GM23248 (cell line): ENCODE data around the gene HELQ. TPM values are rescaled to one million over a fixed set of nuclear protein-coding genes. Genes with fewer than 3 reads are reported as not detected.
A peak's percentile ranks its signal among the peaks of the same experiment; 100 is the strongest.

ENCODE experiments used
- DNase-seq: peaks from one replicate; pipeline ENCODE4 v3.0.0-alpha.2; 2015
- H2AFZ ChIP-seq: fragments of 200-600 bp; sonication (generic); 2 replicates; pipeline ENCODE4 v1.6.1; 2016; ENCODE audit warnings: antibody characterized with exemption
- H3F3A ChIP-seq: fragments of 200-600 bp; sonication (generic); 2 replicates; pipeline ENCODE4 v1.6.1; 2016; ENCODE audit warnings: mild to moderate bottlenecking, antibody characterized with exemption, mixed run types; ENCODE audit not compliant: insufficient read depth
- H3K27ac ChIP-seq: fragments of 200-600 bp; sonication (generic); 2 replicates; pipeline ENCODE4 v1.5.1; 2016; ENCODE audit warnings: mild to moderate bottlenecking
- H3K27me3 ChIP-seq: fragments of 200-600 bp; sonication (generic); replicated peaks from 2 replicates; pipeline ENCODE4 v1.6.1; 2016; ENCODE audit warnings: mild to moderate bottlenecking; ENCODE audit not compliant: insufficient read depth
- H3K36me3 ChIP-seq: fragments of 200-600 bp; sonication (generic); 2 replicates; pipeline ENCODE4 v1.6.1; 2016; ENCODE audit warnings: low read depth, mild to moderate bottlenecking
- H3K4me1 ChIP-seq: fragments of 200-600 bp; sonication (generic); 2 replicates; pipeline ENCODE4 v1.6.1; 2016; ENCODE audit warnings: mild to moderate bottlenecking; ENCODE audit not compliant: insufficient read depth
- H3K4me2 ChIP-seq: fragments of 200-600 bp; sonication (generic); one replicate; pipeline ENCODE4 v1.6.1; 2016; ENCODE audit warnings: mild to moderate bottlenecking; ENCODE audit not compliant: unreplicated experiment
- H3K4me3 ChIP-seq: fragments of 200-600 bp; sonication (generic); 2 replicates; pipeline ENCODE4 v1.5.1; 2016; ENCODE audit warnings: mild to moderate bottlenecking
- H3K79me2 ChIP-seq: fragments of 200-600 bp; sonication (generic); 2 replicates; pipeline ENCODE4 v1.6.1; 2016; ENCODE audit warnings: mild to moderate bottlenecking; ENCODE audit not compliant: insufficient read depth
- H3K9ac ChIP-seq: fragments of 200-600 bp; sonication (generic); 2 replicates; pipeline ENCODE4 v1.6.1; 2016; ENCODE audit warnings: mild to moderate bottlenecking
- H3K9me2 ChIP-seq: fragments of 200-600 bp; sonication (generic); 2 replicates; pipeline ENCODE4 v1.6.1; 2016; ENCODE audit warnings: mixed run types, mild to moderate bottlenecking, moderate library complexity; ENCODE audit not compliant: insufficient read depth
- H3K9me3 ChIP-seq: fragments of 200-600 bp; sonication (generic); one replicate; pipeline ENCODE4 v1.6.1; 2017; ENCODE audit warnings: low read depth
- H4K20me1 ChIP-seq: fragments of 200-600 bp; sonication (generic); 2 replicates; pipeline ENCODE4 v1.6.0; 2016; ENCODE audit not compliant: insufficient read depth
- EZH2 ChIP-seq: fragments of 200-600 bp; sonication (generic); IDR thresholded peaks from 2 replicates; pipeline ENCODE4 v1.6.1; 2018; ENCODE audit warnings: antibody characterized with exemption, mild to moderate bottlenecking; ENCODE audit not compliant: insufficient read depth, poor library complexity, severe bottlenecking
- EZH2phosphoT487 ChIP-seq: fragments of 200-600 bp; sonication (generic); IDR thresholded peaks from 2 replicates; pipeline ENCODE4 v1.6.1; 2018; ENCODE audit warnings: antibody characterized with exemption, moderate library complexity, mild to moderate bottlenecking, low read depth; ENCODE audit not compliant: insufficient read depth
- WGBS, 2 experiments: methylation state at CpG; one replicate each; pipeline ENCODE4 v1.1.6; 2015 to 2017; ENCODE audit warnings: low lambda C conversion rate in 2 of 2, low coverage in 1 of 2; ENCODE audit errors: missing lambda C conversion rate in 2 of 2; 5-methylcytosine and 5-hydroxymethylcytosine counted together
- in situ Hi-C: fragments of 300-500 bp; cut with MboI; formaldehyde crosslinking; loops from 2 replicates; pipeline ENCODE4 v1.15.0; 2020
- polyA plus RNA-seq: library from polyadenylated mRNA; unstranded; fragments of >200 nt; fragmentation: Nextera tagmentation; extraction: Ambion mirVana; gene quantifications from 2 replicates; pipeline ENCODE4 v1.2.1, GENCODE V29; 2016
- small RNA-seq: library from RNA; depleted of rRNA; stranded (forward); fragments of <200 nt; gene quantifications from one replicate; pipeline ENCODE3, GENCODE V24; 2014; ENCODE audit warnings: low read depth, low replicate concordance
- total RNA-seq: library from RNA; depleted of rRNA; stranded (reverse); fragments of >200 nt; shearing (Covaris generic); gene quantifications from 2 replicates; pipeline ENCODE4 v1.2.3, GENCODE V29; 2014; rRNA removed

HELQ gene
- total and polyA plus RNA-seq, 2 experiments from 2014 or later = 6.6 to 10.0 TPM

- no peaks in the 10 kb centered on the region for H4K20me1 ChIP-seq
- no peak overlapping the region for H2AFZ ChIP-seq
- in situ Hi-C loops = loop anchor here (25.0 kb wide), 1 partner anchor 275 kb away; no protein-coding TSS in a partner anchor
- TF ChIP-seq EZH2phosphoT487 (no peak), EZH2 (no peak)
- 58 to 60% methylated on average over 9 of the region's 9 CpGs for WGBS, 2 experiments
- no peak overlapping the region for H3K4me2 ChIP-seq
- DNase-seq = peak; percentile 65
- no peaks in the 10 kb centered on the region for H3K9me3 ChIP-seq
- no peaks in the 10 kb centered on the region for H3K36me3 ChIP-seq
- no peak overlapping the region for H3K4me3 ChIP-seq
- H3K79me2 ChIP-seq = no peaks in the 10 kb centered on the region
- H3K4me1 ChIP-seq = peaks cover 13% of the 10 kb centered on the region
- H3K9me2 ChIP-seq = no peaks in the 10 kb centered on the region
- no peaks in the 10 kb centered on the region for H3K27me3 ChIP-seq
- no peak overlapping the region for H3K27ac ChIP-seq
- H3K9ac ChIP-seq = no peak overlapping the region
- peaks cover 8% of the 10 kb centered on the region for H3F3A ChIP-seq
These were observed 92.9 kb downstream of the HELQ start for GRCh38 chr4:83362492-83363329.

GRCh38 chr4:83361416-83362103, 94.1 kb downstream of the HELQ start:
- no peak for TF ChIP-seq EZH2
- no peak for TF ChIP-seq EZH2phosphoT487
- no peaks in the 10 kb centered on the region for H3K27me3 ChIP-seq
- no peaks in the 10 kb centered on the region for H3K9me2 ChIP-seq
- H4K20me1 ChIP-seq = no peaks in the 10 kb centered on the region
- H3K4me1 ChIP-seq = peaks cover 23% of the 10 kb centered on the region
- in situ Hi-C loops = loop anchor here (25.0 kb wide), 1 partner anchor 276 kb away; no protein-coding TSS in a partner anchor
- H3K79me2 ChIP-seq = no peaks in the 10 kb centered on the region
- H3K36me3 ChIP-seq = no peaks in the 10 kb centered on the region
- no peaks in the 10 kb centered on the region for H3K9me3 ChIP-seq
- WGBS, 2 experiments = 89% methylated on average over 7 of the region's 7 CpGs
- H3K4me3 ChIP-seq = no peak overlapping the region
- DNase-seq = no peak
- H3K9ac ChIP-seq = no peak overlapping the region
- H2AFZ ChIP-seq = no peak overlapping the region
- no peak overlapping the region for H3K27ac ChIP-seq
- no peak overlapping the region for H3K4me2 ChIP-seq
- H3F3A ChIP-seq = peaks cover 19% of the 10 kb centered on the region

GRCh38 chr4:83360018-83360417, 95.6 kb downstream of the HELQ start:
- Histone ChIP-seq H3K27ac (no peak overlapping the region), H3K4me1 (peaks cover 25% of the 10 kb centered on the region), H3K9ac (no peak overlapping the region), H3K79me2 (no peaks in the 10 kb centered on the region), H3K4me2 (no peak overlapping the region), H3F3A (peaks cover 19% of the 10 kb centered on the region), H3K9me3 (no peaks in the 10 kb centered on the region), H4K20me1 (no peaks in the 10 kb centered on the region), H3K27me3 (no peaks in the 10 kb centered on the region), H3K36me3 (no peaks in the 10 kb centered on the region), H3K9me2 (no peaks in the 10 kb centered on the region), H2AFZ (no peak overlapping the region), H3K4me3 (no peak overlapping the region)
- WGBS, 2 experiments = 68 to 75% methylated on average over 4 of the region's 4 CpGs
- in situ Hi-C loops = loop anchor here (25.0 kb wide), 1 partner anchor 277 kb away; no protein-coding TSS in a partner anchor
- TF ChIP-seq EZH2phosphoT487 = no peak
- no peak for TF ChIP-seq EZH2
- no peak for DNase-seq

- peak overlapping the region; percentile 76 for H3K27ac ChIP-seq
- no peaks in the 10 kb centered on the region for H3K9me2 ChIP-seq
- H3K27me3 ChIP-seq = no peaks in the 10 kb centered on the region
- TF ChIP-seq EZH2 (no peak), EZH2phosphoT487 (no peak)
- H2AFZ ChIP-seq = no peak overlapping the region
- peaks cover 25% of the 10 kb centered on the region for H3K4me1 ChIP-seq
- DNase-seq = peak; percentile 85
- H3K9me3 ChIP-seq = no peaks in the 10 kb centered on the region
- H3F3A ChIP-seq = peaks cover 19% of the 10 kb centered on the region
- H3K4me3 ChIP-seq = no peak overlapping the region
- no peak overlapping the region for H3K4me2 ChIP-seq
- H3K36me3 ChIP-seq = no peaks in the 10 kb centered on the region
- in situ Hi-C loops = loop anchor here (25.0 kb wide), 1 partner anchor 279 kb away; no protein-coding TSS in a partner anchor
- H4K20me1 ChIP-seq = no peaks in the 10 kb centered on the region
- no peak overlapping the region for H3K9ac ChIP-seq
- no peaks in the 10 kb centered on the region for H3K79me2 ChIP-seq
- WGBS, 2 experiments = 20 to 26% methylated on average over 1 of the region's 1 CpG
These were observed 97.2 kb downstream of the HELQ start for GRCh38 chr4:83358410-83358809.

Small RNA genes within 50 kb of the gene (small RNA-seq; reads per million reads assigned to genes)
- not detected for gene AC114781.5

Other genes with a start within 250 kb of the HELQ start
- gene COQ2, start 171.0 kb downstream of the HELQ start, total RNA-seq = 8.0 and 9.5 TPM in 2 replicates
- gene COQ2, start 171.0 kb downstream of the HELQ start, polyA plus RNA-seq = 19.1 and 20.1 TPM in 2 replicates
- 0.54 and 1.0 TPM in 2 replicates for gene HPSE, start 121.0 kb downstream of the HELQ start, total RNA-seq
- 0.96 and 1.5 TPM in 2 replicates for gene HPSE, start 121.0 kb downstream of the HELQ start, polyA plus RNA-seq
- 11.9 and 15.8 TPM in 2 replicates for gene MRPS18C, start 235 bp upstream of the HELQ start, total RNA-seq
- gene MRPS18C, start 235 bp upstream of the HELQ start, polyA plus RNA-seq = 106 and 109 TPM in 2 replicates
- 13.2 and 15.6 TPM in 2 replicates for gene ABRAXAS1, start 29.3 kb upstream of the HELQ start, total RNA-seq
- 5.8 TPM in 2 replicates for gene ABRAXAS1, start 29.3 kb upstream of the HELQ start, polyA plus RNA-seq
- gene GPAT3, start 80.3 kb upstream of the HELQ start, total RNA-seq = 1.7 and 13.8 TPM in 2 replicates
- 2.5 and 3.2 TPM in 2 replicates for gene GPAT3, start 80.3 kb upstream of the HELQ start, polyA plus RNA-seq